OCI-LY3 (cell line): ENCODE results near the gene GTSF1L.

Experiments used
- H2AFZ ChIP-seq: fragments of 200-600, 300-600 bp; shearing (Covaris generic); 2 replicates; pipeline ENCODE4 v1.6.0; 2014; ENCODE audit warnings: antibody characterized with exemption, low read depth, low read length
- H3K27ac ChIP-seq: fragments of 200-600, 300-600 bp; sonication (generic); 2 replicates; pipeline ENCODE4 v1.5.1; 2014; ENCODE audit warnings: mild to moderate bottlenecking, low read length, moderate library complexity, mixed read lengths
- H3K27me3 ChIP-seq: fragments of 200-600, 300-600 bp; sonication (generic); 2 replicates; pipeline ENCODE4 v1.6.1; 2014; ENCODE audit warnings: low read depth, low read length, mixed read lengths
- H3K36me3 ChIP-seq: fragments of 200-600, 300-600 bp; sonication (generic); replicated peaks from 2 replicates; pipeline ENCODE3; 2014; ENCODE audit warnings: low read depth, low read length, mixed read lengths
- H3K4me1 ChIP-seq: fragments of 300-600, 200-600 bp; sonication (generic); 2 replicates; pipeline ENCODE4 v1.6.1; 2014; ENCODE audit warnings: low read length, mixed read lengths
- H3K4me2 ChIP-seq: fragments of 200-600, 300-600 bp; sonication (generic); 2 replicates; pipeline ENCODE4 v1.6.1; 2014; ENCODE audit warnings: low read length, mixed read lengths
- H3K4me3 ChIP-seq: fragments of 300-600, 200-600 bp; sonication (generic); 2 replicates; pipeline ENCODE4 v1.5.1; 2014; ENCODE audit warnings: antibody characterized with exemption, mild to moderate bottlenecking, low read length, moderate library complexity
- H3K79me2 ChIP-seq: fragments of 300-600, 200-600 bp; shearing (Covaris generic); 2 replicates; pipeline ENCODE4 v1.6.1; 2014; ENCODE audit warnings: mild to moderate bottlenecking, low read length, mixed read lengths
- H3K9ac ChIP-seq: fragments of 300-600, 200-600 bp; shearing (Covaris generic); 2 replicates; pipeline ENCODE4 v1.6.0; 2014; ENCODE audit warnings: mild to moderate bottlenecking, low read length, moderate library complexity
- H3K9me3 ChIP-seq: fragments of 200-600, 300-600 bp; shearing (Covaris generic); 2 replicates; pipeline ENCODE4 v1.6.1; 2014; ENCODE audit warnings: low read length, mixed read lengths; ENCODE audit not compliant: insufficient read depth
- H4K20me1 ChIP-seq: fragments of 200-600, 300-600 bp; sonication (generic); 2 replicates; pipeline ENCODE4 v1.6.1; 2016; ENCODE audit warnings: low read length, mixed read lengths; ENCODE audit not compliant: insufficient read depth
- EZH2phosphoT487 ChIP-seq: fragments of 200-600 bp; shearing (Covaris generic); IDR thresholded peaks from 2 replicates; pipeline ENCODE4 v1.6.1; 2018; ENCODE audit warnings: antibody characterized with exemption, mixed run types, low read depth
- TF ChIP-seq, protein P1 (sequence below): fragments of 200-600, 300-600 bp; sonication (generic); IDR thresholded peaks from 2 replicates; pipeline ENCODE4 v1.5.1; 2014; ENCODE audit warnings: antibody characterized with exemption, low read length, low read depth

The GTSF1L gene

DNA sequence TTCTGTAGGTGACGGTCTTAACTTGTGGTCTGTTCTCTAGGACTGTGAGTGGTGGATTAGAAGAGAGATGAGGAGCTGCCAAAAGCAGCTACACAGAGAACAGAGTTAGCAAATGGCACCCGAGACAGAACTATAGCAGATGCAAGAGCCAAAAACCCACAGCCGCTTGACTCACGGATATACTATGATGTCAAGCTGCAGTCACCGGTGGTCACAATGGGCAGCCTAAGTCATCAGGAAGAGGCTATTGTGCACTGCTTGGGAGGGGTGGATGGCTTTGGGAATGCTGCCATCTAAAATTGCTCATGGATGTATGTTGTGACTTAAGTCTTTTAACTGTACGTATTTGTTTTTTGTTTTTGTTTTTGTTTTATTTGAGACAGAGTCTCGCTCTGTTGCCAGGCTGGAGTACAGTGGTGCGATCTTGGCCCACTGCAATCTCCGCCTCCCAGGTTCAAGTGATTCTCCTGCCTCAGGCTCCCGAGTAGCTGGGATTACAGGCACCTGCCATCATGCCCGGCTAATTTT, at the start of gene GTSF1L:
Gene GTSF1L, minus strand, starts transcription at position 192 of the 528 bp plus-strand sequence. CDS start 308 bp downstream, outside the sequence.
- Histone ChIP-seq H3K4me3 (no peak within 1 kb of the TSS), H3K27ac (no peak within 1 kb of the TSS), H3K27me3 (no peaks in the 10 kb centered on the region), H4K20me1 (no peaks in the 10 kb centered on the region), H3K4me1 (peaks cover 22% of the 10 kb centered on the region), H3K9me3 (no peaks in the 10 kb centered on the region), H2AFZ (no peak within 1 kb of the TSS), H3K4me2 (no peak within 1 kb of the TSS), H3K36me3 (no peaks in the 10 kb centered on the region), H3K9ac (no peak within 1 kb of the TSS), H3K79me2 (no peaks in the 10 kb centered on the region)
- TF ChIP-seq, protein P1, sequence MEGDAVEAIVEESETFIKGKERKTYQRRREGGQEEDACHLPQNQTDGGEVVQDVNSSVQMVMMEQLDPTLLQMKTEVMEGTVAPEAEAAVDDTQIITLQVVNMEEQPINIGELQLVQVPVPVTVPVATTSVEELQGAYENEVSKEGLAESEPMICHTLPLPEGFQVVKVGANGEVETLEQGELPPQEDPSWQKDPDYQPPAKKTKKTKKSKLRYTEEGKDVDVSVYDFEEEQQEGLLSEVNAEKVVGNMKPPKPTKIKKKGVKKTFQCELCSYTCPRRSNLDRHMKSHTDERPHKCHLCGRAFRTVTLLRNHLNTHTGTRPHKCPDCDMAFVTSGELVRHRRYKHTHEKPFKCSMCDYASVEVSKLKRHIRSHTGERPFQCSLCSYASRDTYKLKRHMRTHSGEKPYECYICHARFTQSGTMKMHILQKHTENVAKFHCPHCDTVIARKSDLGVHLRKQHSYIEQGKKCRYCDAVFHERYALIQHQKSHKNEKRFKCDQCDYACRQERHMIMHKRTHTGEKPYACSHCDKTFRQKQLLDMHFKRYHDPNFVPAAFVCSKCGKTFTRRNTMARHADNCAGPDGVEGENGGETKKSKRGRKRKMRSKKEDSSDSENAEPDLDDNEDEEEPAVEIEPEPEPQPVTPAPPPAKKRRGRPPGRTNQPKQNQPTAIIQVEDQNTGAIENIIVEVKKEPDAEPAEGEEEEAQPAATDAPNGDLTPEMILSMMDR, result no peak
- no peak for TF ChIP-seq EZH2phosphoT487

DNA sequence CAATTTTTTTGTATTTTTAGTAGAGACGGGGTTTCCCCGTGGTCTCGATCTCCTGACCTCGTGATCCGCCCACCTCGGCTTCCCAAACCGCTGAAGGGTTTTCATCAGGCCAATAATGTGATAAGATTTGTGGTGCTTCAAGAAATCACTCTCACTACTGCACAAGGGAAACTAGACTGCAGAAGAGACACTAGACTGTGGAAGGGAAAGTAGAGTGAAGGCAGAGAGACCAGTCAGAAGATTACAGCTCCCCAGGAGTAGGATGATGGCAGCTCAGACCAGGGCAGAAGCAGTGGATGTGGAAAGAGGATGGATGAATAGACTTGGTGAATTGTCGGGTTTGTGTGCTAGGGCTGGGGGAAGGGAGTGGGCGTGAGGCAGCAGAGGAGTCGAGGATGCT, 48.0 kb upstream of the GTSF1L start:
- Histone ChIP-seq H3K4me2 (peak overlapping the region; percentile 38), H2AFZ (peak overlapping the region; percentile 35; the same call in 1 of the 2 replicates), H3K9me3 (peaks cover 11% of the 10 kb centered on the region; the same call in 1 of the 2 replicates), H3K79me2 (no peaks in the 10 kb centered on the region), H3K27me3 (no peaks in the 10 kb centered on the region; the same call in 1 of the 2 replicates), H3K4me3 (peak overlapping the region; percentile 32), H3K4me1 (peaks cover 8% of the 10 kb centered on the region), H3K9ac (no peak overlapping the region), H3K27ac (no peak overlapping the region), H4K20me1 (no peaks in the 10 kb centered on the region), H3K36me3 (peaks cover 6% of the 10 kb centered on the region)
- TF ChIP-seq, protein P1, result no peak
- TF ChIP-seq EZH2phosphoT487, result no peak

DNA sequence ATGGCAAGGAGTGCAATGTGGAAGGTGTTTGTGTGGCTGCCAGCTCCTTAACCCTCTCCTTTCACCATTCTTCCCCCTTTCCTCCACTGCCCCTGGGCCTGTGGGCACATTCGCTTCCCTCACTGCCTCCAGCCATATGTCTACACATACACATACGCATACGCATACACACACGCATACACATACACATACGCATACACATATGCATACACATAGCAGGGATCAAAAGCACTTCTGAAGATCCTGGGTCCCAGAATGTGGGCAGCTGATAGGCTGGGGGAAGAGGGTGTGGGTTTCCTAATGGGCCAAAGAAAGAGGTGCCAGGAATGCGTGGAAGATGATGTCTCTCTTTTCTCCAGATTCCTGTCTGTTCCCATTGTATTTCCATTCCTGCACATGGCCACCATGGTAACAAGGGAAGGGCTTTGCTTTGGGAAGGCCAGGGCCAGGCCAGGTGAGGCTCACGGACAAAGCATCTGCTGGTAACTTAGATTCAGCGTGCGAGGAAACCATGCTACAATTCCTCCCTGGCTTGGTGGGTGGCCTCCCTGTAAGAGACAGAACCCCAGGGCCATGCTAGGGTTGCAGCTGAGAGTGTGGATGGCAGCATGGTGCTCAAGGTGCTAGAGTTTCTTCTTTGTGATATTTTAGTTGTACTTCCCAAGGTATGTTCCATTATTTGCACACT, 44.8 kb upstream of the GTSF1L start:
- no peak overlapping the region for H2AFZ ChIP-seq
- H3K9me3 ChIP-seq, result no peaks in the 10 kb centered on the region
- H3K4me1 ChIP-seq, result peaks cover 21% of the 10 kb centered on the region
- H3K27ac ChIP-seq, result no peak overlapping the region
- H3K36me3 ChIP-seq, result no peaks in the 10 kb centered on the region
- H3K27me3 ChIP-seq, result peaks cover 6% of the 10 kb centered on the region; the same call in 1 of the 2 replicates
- H3K79me2 ChIP-seq, result no peaks in the 10 kb centered on the region
- H3K4me3 ChIP-seq, result no peak overlapping the region
- H4K20me1 ChIP-seq, result no peaks in the 10 kb centered on the region
- TF ChIP-seq, protein P1, result no peak
- no peak for TF ChIP-seq EZH2phosphoT487
- no peak overlapping the region for H3K9ac ChIP-seq
- H3K4me2 ChIP-seq, result no peak overlapping the region

DNA sequence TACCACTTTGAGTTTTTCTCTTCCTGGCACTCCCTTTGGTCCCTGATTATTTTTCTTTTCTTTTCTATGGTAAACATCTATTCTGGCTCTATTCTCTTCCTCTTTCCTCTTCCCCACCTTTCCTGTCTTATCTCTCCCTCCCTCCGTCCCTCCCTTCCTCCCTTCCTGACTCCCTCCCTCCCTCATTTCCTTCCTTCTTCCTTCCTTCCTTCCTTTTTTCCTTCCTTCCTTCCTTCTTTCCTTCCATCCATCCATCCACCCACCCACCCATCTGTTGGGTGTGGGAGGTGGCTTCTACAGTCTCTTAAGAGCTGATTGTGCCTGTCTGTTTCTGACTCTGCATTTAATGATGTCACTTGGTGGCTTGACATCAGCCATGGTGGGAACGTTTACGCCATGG, 43.5 kb upstream of the GTSF1L start:
- Histone ChIP-seq H2AFZ (no peak overlapping the region), H3K4me2 (no peak overlapping the region), H3K9ac (no peak overlapping the region), H3K4me1 (peaks cover 21% of the 10 kb centered on the region), H3K4me3 (no peak overlapping the region), H3K36me3 (no peaks in the 10 kb centered on the region), H3K79me2 (no peaks in the 10 kb centered on the region), H4K20me1 (no peaks in the 10 kb centered on the region), H3K27me3 (peaks cover 6% of the 10 kb centered on the region; the same call in 1 of the 2 replicates), H3K27ac (no peak overlapping the region), H3K9me3 (no peaks in the 10 kb centered on the region)
- no peak for TF ChIP-seq EZH2phosphoT487
- TF ChIP-seq, protein P1, result no peak
